NCI-H526 (cell line): ENCODE data around the gene DIP2B.

Source experiments
- DNase-seq, 2 experiments: peaks; one replicate each; lab custom pipeline; 2025; lab: John Stamatoyannopoulos, UW

DIP2B gene

GRCh38 chr12:50611021-50611744 lies 106.4 kb downstream of the DIP2B start:
- no peak for DNase-seq

- DNase-seq, result no peak
Measured at GRCh38 chr12:50612882-50613281, 108.1 kb downstream of the DIP2B start.

GRCh38 chr12:50613463-50613862 lies 108.7 kb downstream of the DIP2B start:
- DNase-seq, result no peak

- DNase-seq, result no peak
Measured at GRCh38 chr12:50614167-50614759, 109.5 kb downstream of the DIP2B start.

- DNase-seq, result no peak
Measured at GRCh38 chr12:50615145-50615906, 110.5 kb downstream of the DIP2B start.

GRCh38 chr12:50615907-50616296 lies 111.1 kb downstream of the DIP2B start:
- no peak for DNase-seq

GRCh38 chr12:50617657-50618056 lies 112.9 kb downstream of the DIP2B start:
- DNase-seq, result no peak

- no peak for DNase-seq
Measured at GRCh38 chr12:50618864-50619609, 114.3 kb downstream of the DIP2B start.

- no peak for DNase-seq
Measured at GRCh38 chr12:50619610-50619958, 114.8 kb downstream of the DIP2B start.

GRCh38 chr12:50620109-50620977 lies 115.6 kb downstream of the DIP2B start:
- DNase-seq, result peak; percentile 39 to 40

GRCh38 chr12:50620978-50621360 lies 116.2 kb downstream of the DIP2B start:
- no peak for DNase-seq

- DNase-seq, result no peak
Measured at GRCh38 chr12:50621399-50622300, 116.9 kb downstream of the DIP2B start.

- DNase-seq, result no peak
Measured at GRCh38 chr12:50625029-50625925, 120.5 kb downstream of the DIP2B start.

GRCh38 chr12:50626026-50626425 lies 121.2 kb downstream of the DIP2B start:
- DNase-seq, result no peak

GRCh38 chr12:50627491-50627890 lies 122.7 kb downstream of the DIP2B start:
- no peak for DNase-seq

GRCh38 chr12:50628394-50628793 lies 123.6 kb downstream of the DIP2B start:
- DNase-seq, result no peak

- DNase-seq, result no peak
Measured at GRCh38 chr12:50633955-50634354, 129.2 kb downstream of the DIP2B start.

- no peak for DNase-seq
Measured at GRCh38 chr12:50634379-50634778, 129.6 kb downstream of the DIP2B start.

GRCh38 chr12:50635364-50635763 lies 130.6 kb downstream of the DIP2B start:
- peak; percentile 77 for DNase-seq
